ENCODE results near the gene ZSCAN18.

ZSCAN18 gene

GRCh38 chr19:58044391-58044790, 53.6 kb downstream of the ZSCAN18 start:
- DNase-seq, result no peak

GRCh38 chr19:58042495-58043340, 55.3 kb downstream of the ZSCAN18 start:
- no peak for DNase-seq

- DNase-seq, result no peak
These were observed 57.1 kb downstream of the ZSCAN18 start for GRCh38 chr19:58040751-58041525.

- DNase-seq, result no peak
These were observed 59.3 kb downstream of the ZSCAN18 start for GRCh38 chr19:58038688-58039204.

GRCh38 chr19:58037927-58038687, 59.9 kb downstream of the ZSCAN18 start:
- DNase-seq, result peak; percentile 36

GRCh38 chr19:58035863-58036262, 62.2 kb downstream of the ZSCAN18 start:
- DNase-seq, result no peak

- no peak for DNase-seq
These were observed 63.6 kb downstream of the ZSCAN18 start for GRCh38 chr19:58034477-58034793.
